GM08714 (cell line): Measurements from ENCODE around the gene NRXN3.

Source experiments
- H3K4me3 ChIP-seq: fragments of 200-500 bp; sonication (Bioruptor generic); 2 replicates; pipeline ENCODE4 v1.5.1; 2014; ENCODE audit warnings: mild to moderate bottlenecking, low read length, inconsistent platforms
- ZNF274 ChIP-seq: IDR thresholded peaks from 2 replicates; pipeline ENCODE4 v1.6.1; 2012; ENCODE audit warnings: mild to moderate bottlenecking, low read depth, low read length

NRXN3 gene

DNA sequence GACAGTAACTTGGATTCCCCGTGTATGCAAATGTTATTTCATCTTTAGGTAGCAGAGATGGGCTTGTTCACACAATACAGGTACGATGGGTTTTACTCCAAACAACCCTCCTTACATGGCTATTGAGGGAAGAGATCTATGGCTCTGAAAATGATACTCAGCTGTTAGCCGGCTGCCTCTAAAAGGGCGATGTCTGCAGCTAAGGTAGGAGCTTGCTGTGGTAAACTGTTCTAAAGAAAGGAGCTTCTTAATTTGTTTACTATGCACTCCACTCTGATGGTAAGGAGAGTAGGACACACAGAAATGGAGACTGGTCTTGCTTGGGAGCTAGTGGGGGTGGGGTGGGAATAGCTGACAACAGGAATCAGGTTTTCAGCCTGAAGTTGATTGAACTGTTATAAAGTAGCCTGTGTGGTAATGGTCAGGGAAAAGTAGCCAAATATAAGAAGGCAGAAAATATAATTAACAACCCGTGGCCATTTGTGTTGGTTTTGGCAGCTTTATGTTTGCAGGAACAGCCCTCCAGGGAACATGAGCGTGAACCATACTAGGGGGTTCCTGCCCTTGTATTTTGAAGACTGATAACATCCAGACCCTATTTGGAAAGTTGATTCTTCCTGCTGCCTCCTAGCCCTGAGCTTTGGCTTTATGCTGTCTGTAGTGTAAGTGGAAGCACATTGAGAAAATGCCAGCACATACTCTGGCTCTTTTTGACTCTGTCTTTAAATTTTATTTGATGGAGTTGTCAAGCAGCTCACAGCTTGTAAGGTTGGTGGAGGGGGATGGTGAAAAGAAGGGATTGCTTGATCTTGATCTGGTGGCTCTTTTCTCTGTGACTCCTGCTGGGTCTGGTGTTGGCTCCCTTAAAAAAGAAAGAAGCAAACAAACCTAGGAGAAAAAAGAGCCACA, 1111.3 kb downstream of the NRXN3 start:
- peak overlapping the region; percentile 20; the same call in 1 of the 2 replicates for H3K4me3 ChIP-seq
- TF ChIP-seq ZNF274 = no peak

GRCh38 chr14:79284621-79285020, 1114.4 kb downstream of the NRXN3 start:
- no peak for TF ChIP-seq ZNF274
- no peak overlapping the region for H3K4me3 ChIP-seq

DNA sequence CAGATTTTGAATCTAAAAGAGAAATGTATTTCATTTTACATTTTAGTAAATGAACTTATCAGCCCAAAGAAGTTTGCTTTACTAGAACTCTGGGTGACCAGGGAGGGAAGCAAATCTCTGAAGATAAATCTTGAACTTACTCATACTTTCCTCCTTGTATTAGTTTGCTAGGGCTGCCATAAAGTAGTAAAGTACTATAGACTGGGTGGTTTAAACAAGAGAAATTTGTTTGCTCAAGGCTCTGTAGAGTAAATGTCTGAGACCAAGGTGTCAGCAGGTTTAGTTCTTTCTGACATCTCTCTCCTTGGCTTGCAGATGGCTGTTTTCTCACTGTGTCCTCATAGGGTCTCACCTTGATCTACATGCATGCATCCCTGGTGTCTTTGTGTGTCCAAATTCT, 1115.1 kb downstream of the NRXN3 start:
- no peak for TF ChIP-seq ZNF274

DNA sequence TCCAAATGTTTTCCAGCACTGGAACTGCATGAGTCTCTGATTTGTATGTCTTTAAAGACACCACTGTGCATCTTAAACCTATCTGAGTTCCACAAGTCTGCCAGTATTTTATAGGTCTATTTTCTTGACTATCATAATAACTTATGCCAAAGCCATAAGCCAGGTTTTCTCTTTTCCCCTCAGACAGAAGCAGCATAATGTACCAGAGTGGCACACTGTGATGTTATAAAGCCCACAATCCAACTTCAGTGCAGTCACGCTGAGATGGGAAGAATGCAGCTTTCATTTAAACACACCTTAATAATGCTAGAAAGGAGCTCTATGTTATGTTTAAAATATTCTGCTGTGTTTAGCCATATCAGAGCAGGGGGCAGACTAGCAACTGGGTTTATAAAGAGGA, 1117.8 kb downstream of the NRXN3 start:
- no peak for TF ChIP-seq ZNF274
- H3K4me3 ChIP-seq = no peak overlapping the region

More for the DNA sequence above, 1115.1 kb downstream of the NRXN3 start:
- H3K4me3 ChIP-seq = no peak overlapping the region

GRCh38 chr14:79293482-79294177, 1123.5 kb downstream of the NRXN3 start:
- TF ChIP-seq ZNF274 = no peak
- H3K4me3 ChIP-seq = no peak overlapping the region

- no peak for TF ChIP-seq ZNF274
- H3K4me3 ChIP-seq = no peak overlapping the region
These were observed 1124.3 kb downstream of the NRXN3 start for GRCh38 chr14:79294499-79294898.

DNA sequence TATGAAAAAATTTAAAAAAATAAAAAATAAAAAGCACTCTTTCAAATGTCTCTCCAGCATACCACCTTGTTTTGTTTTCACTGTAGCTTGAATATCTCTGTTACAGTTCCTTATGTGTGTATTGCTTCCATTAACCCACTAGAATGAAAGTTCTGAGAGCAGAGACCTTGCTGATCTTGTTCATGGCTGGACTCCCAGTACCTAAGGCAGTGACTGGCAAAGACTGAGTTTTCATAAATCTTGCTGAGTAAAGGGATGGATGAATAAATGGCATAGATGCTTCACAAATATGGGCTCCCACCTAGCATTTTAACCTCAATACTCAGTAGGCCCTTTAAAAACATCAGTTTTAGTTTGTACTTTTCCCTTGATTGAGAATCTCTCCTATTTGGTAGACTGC, 1125.2 kb downstream of the NRXN3 start:
- TF ChIP-seq ZNF274 = no peak
- no peak overlapping the region for H3K4me3 ChIP-seq

DNA sequence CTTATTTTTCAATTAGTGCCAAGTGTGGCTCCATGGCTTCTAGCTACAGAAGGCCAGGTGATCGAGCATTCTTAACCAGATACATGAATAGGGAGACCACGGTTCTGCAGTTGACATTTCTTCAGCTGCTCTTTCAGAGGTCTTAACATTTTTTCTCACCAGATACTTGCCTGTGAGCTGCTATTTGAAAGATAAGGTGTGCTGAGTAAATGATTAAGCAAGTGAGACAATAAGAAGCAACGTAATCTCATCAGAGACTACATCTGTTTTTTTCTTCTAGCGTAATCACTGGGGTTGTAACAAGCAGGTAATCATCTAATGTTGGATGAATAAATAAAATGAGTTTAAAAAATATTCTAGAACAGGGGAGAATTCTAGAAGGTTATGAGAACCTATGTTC, 1128.2 kb downstream of the NRXN3 start:
- TF ChIP-seq ZNF274 = no peak
- no peak overlapping the region for H3K4me3 ChIP-seq

GRCh38 chr14:79299162-79299561, 1129.0 kb downstream of the NRXN3 start:
- no peak overlapping the region for H3K4me3 ChIP-seq
- no peak for TF ChIP-seq ZNF274

DNA sequence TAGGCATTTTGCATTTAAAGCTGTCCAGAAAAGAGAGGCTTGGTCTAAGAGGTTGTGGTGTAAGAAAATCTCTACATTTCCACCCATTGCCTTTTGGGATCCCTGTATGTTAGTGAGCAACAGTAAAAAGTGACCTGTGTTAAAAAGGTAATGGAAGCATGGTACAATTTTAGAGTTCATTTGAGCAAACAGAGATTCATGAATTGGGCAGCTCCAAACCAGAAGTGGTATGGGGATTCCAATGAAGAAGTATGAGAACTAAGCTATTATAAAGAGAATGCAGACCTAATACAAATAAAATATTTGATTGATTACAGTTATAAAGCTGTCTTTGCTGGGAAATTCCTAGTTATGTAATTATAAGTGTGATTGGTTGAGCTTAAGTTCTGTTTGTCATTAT, 1134.1 kb downstream of the NRXN3 start:
- no peak for TF ChIP-seq ZNF274
- H3K4me3 ChIP-seq = no peak overlapping the region

GRCh38 chr14:79306546-79306945, 1136.4 kb downstream of the NRXN3 start:
- H3K4me3 ChIP-seq = no peak overlapping the region
- no peak for TF ChIP-seq ZNF274

- TF ChIP-seq ZNF274 = no peak
- no peak overlapping the region for H3K4me3 ChIP-seq
These were observed 1148.2 kb downstream of the NRXN3 start for GRCh38 chr14:79318371-79318770.

DNA sequence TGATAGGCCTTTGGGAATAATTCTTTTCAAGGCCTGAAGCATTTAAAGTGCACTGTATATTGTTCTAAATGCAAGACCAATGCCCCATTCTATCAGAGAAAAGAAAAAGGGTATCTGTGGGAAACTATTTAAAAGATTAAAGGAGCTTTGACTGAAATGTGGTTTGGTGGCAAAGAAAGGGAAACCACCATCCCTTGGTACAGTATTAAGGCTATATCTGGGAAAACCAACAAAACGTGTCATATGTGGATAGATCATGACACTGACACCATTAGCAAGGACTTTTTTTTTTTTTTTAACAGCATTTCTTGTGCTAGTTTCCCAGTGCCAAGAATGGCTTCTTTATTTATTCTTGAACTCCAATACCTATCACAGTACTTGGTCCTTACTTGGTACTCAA, 1150.4 kb downstream of the NRXN3 start:
- TF ChIP-seq ZNF274 = no peak
- no peak overlapping the region for H3K4me3 ChIP-seq

DNA sequence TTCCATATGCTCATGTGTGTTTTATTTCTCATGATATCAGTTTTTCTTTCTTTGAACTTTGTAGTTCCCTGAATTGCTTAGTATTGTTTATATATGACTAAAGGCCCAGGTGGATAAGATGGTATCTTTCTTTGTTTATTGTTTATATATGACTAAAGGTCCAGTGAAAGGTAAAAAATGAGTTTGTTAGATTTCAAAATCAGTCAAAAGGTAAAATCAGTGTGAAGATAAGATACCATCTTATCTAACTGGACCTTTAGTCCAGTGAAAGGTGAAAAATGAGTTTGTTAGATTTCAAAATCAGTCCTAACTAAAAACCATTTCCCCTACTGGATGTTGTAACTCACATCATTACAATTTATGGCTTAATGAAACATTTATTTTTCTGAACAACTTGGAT, 1150.9 kb downstream of the NRXN3 start:
- no peak for TF ChIP-seq ZNF274
- H3K4me3 ChIP-seq = no peak overlapping the region

GRCh38 chr14:79325071-79325470, 1154.9 kb downstream of the NRXN3 start:
- no peak for TF ChIP-seq ZNF274
- no peak overlapping the region for H3K4me3 ChIP-seq
